HG02852 (cell line): ENCODE measurements around the gene VASN.

ENCODE experiments used
- ATAC-seq: cut with Tn5 transposase; IDR thresholded peaks from one replicate; pipeline ENCODE4 v1.9.1; 2021; ENCODE audit warnings: mild to moderate bottlenecking, moderate library complexity; ENCODE audit not compliant: unreplicated experiment

Gene VASN

GRCh38 chr16:4419402-4419959 lies 47.8 kb downstream of the VASN start:
- no peak for ATAC-seq

GRCh38 chr16:4420505-4421105 lies 49.0 kb downstream of the VASN start:
- no peak for ATAC-seq

- ATAC-seq: peak; percentile 83
These were observed 53.9 kb downstream of the VASN start, which contains the start of gene DNAJA3 for GRCh38 chr16:4425378-4426020. Gene DNAJA3, plus strand, starts transcription at chr16:4425868. Its CDS starts 14 bp downstream, at chr16:4425882.

- ATAC-seq: peak; percentile 24
These were observed 54.5 kb downstream of the VASN start for GRCh38 chr16:4426021-4426684.

GRCh38 chr16:4426722-4427372 lies 55.2 kb downstream of the VASN start:
- ATAC-seq: no peak

GRCh38 chr16:4428500-4428899 lies 56.9 kb downstream of the VASN start:
- no peak for ATAC-seq

GRCh38 chr16:4431023-4431422 lies 59.4 kb downstream of the VASN start:
- ATAC-seq: no peak
